Measurements from ENCODE around the gene CRHR1.

The CRHR1 gene

DNA sequence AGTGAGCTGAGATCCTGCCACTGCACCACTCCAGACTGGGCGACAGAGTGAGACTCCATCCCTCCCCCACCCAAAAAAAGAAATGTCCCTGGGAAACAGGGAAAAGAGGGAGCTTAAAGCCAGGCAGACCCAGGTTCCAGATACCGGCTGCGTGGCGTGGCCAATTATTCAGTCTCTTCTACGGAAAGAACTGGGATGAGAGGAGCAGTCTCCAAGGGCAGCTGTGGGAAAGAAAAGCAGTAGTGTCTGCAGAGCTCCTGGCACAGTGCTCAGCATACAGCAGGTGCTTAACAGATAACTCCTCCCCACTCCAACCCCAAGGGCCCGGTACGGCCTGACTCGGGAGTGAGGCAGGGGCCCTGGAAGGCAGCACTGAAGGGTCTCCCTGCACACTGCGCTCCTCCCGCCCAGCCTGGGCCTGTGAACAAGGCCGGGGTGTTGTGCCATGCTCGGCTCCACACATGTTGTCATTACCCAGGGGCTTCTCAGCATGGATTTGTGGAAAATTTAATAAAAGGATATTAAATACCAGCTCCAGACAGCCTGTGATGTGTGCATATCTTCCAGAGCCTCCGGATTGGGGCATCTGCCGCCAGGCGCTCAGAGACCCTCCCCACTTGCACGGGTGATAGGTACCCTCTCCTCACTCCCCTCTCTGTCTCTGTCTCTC lies 42.9 kb downstream of the CRHR1 start:
- TF ChIP-seq, protein P1, sequence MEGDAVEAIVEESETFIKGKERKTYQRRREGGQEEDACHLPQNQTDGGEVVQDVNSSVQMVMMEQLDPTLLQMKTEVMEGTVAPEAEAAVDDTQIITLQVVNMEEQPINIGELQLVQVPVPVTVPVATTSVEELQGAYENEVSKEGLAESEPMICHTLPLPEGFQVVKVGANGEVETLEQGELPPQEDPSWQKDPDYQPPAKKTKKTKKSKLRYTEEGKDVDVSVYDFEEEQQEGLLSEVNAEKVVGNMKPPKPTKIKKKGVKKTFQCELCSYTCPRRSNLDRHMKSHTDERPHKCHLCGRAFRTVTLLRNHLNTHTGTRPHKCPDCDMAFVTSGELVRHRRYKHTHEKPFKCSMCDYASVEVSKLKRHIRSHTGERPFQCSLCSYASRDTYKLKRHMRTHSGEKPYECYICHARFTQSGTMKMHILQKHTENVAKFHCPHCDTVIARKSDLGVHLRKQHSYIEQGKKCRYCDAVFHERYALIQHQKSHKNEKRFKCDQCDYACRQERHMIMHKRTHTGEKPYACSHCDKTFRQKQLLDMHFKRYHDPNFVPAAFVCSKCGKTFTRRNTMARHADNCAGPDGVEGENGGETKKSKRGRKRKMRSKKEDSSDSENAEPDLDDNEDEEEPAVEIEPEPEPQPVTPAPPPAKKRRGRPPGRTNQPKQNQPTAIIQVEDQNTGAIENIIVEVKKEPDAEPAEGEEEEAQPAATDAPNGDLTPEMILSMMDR (conservative IDR thresholded peaks at IDR 0.05; ENCODE audit: low read length), result no peak
- H3K4me3 ChIP-seq (ENCODE audit: low read length), result no peak overlapping the region
- DNase-seq (ENCODE audit: low read depth), result no peak

DNA sequence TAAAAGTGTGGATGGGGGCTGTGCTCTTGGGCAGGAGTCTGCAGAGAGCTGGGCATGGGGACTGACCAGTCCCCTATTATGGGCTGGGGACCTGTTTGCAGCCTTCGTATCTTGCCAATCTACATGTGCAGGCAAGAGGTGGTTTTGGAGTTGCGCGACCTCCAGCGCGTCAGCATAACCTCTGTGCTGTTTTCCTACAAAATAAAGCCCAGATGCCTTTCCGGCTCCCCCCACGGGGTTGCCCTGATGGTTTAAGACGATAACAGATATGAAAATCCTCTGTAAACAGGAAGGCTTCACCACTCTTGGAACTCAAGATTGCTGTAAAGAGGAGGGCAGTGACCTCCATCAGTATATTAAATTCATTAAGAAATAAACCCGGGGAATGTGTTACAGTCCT lies 44.1 kb downstream of the CRHR1 start:
- DNase-seq (ENCODE audit: low read depth), result no peak
- TF ChIP-seq, protein P1 (conservative IDR thresholded peaks at IDR 0.05; ENCODE audit: low read length), result no peak
- H3K4me3 ChIP-seq (ENCODE audit: low read length), result no peak overlapping the region

DNA sequence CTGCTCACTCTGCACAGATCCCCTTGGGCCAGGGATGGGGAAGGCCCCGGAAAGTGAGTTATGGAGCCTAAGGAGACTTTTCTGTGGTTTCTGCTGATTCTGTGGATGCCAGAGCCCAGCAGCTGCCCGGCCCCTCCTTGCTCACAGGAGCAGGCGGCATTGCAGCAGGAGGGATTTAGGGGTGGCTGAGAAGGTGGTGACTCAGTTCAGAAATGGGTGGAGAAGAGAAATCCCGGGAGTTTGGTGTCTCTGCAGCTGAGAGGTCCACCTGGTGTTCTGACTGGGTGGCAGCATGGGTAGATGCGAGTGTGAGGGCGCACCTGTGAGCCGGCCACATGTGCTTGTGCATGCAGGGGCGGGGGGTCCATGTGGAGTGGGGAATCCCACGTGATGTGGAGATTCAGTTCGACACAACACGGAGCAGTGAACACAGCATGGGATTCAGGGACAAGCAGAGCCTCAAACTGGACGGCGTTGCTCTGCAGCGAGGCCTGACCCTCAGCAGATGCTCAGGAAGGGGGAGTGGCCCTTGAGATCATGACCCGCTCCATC lies 44.5 kb downstream of the CRHR1 start:
- no peak overlapping the region for H3K4me3 ChIP-seq (ENCODE audit: low read length)
- DNase-seq (ENCODE audit: low read depth), result no peak
- TF ChIP-seq, protein P1 (conservative IDR thresholded peaks at IDR 0.05; ENCODE audit: low read length), result no peak

DNA sequence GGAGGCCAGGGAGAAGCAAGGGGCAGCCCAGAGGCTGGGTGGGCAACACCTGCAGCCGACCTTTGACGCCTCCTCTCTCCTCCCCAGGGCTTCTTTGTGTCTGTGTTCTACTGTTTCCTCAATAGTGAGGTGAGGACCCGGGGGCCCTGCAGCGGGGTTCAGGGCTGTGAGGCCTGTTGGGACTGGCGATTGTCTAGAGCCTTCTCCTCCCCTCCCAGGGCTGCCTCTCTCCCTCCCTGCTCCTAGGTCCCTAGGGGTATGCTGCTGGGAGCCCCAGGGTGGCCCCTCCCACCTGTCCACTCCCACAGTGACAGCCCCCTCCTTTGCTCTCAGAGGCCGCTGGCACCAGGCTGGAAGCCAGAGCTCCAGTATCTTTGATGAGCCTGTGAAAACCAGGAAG lies 49.8 kb downstream of the CRHR1 start:
- DNase-seq (ENCODE audit: low read depth), result no peak
- TF ChIP-seq, protein P1 (conservative IDR thresholded peaks at IDR 0.05; ENCODE audit: low read length), result no peak
- no peak overlapping the region for H3K4me3 ChIP-seq (ENCODE audit: low read length)

DNA sequence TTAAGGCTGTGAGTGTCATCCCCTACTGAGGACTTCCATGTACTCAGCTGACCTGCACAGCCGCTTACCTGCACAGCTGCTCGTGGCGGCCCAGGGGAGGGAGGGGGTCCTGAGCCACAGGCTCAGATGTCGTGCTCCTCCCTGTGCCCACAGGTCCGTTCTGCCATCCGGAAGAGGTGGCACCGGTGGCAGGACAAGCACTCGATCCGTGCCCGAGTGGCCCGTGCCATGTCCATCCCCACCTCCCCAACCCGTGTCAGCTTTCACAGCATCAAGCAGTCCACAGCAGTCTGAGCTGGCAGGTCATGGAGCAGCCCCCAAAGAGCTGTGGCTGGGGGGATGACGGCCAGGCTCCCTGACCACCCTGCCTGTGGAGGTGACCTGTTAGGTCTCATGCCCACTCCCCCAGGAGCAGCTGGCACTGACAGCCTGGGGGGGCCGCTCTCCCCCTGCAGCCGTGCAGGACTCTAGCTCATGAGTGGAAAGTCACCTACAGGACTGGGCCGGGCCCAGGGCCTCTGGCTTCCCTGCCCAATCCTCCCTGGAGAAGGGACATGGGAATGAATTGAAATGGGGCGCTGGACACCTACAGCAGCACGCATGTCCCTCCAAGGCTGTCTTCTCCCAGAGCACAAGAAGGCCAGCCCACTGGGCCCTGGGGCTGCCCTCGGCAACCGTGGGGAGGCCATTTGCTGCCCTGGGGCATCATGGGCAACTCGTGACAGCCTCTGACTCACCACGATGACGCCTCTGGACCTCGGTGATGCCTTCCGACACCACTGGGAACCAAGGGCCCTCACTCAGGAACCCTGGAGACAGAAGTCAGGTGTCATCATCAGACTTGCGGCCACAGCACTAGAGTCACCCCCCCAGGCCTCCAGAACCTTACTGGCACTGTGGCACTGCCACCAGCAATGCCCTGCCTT lies 50.6 kb downstream of the CRHR1 start:
- TF ChIP-seq, protein P1 (conservative IDR thresholded peaks at IDR 0.05; ENCODE audit: low read length), result no peak
- no peak overlapping the region for H3K4me3 ChIP-seq (ENCODE audit: low read length)
- no peak for DNase-seq (ENCODE audit: low read depth)

DNA sequence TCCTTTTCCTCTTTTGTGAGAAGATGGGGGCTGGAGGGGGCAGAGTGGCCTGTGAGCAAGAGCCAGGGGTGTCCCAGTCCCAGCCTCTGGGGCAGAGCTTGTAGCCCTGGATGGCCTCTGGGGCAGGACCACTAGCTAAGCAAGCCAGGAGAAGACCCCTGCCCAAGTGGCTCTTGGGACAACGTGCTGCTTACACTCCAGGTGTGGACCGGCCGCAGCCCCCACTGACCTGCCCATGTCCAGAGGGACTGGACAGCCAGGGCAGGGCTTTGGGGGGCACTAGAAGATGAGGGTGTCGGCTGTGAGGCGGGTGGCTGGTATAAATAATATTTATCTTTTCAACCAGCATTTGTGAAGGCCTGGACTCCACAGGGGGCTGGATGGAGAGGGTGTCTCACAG lies 51.4 kb downstream of the CRHR1 start:
- no peak overlapping the region for H3K4me3 ChIP-seq (ENCODE audit: low read length)
- no peak for DNase-seq (ENCODE audit: low read depth)
- TF ChIP-seq, protein P1 (conservative IDR thresholded peaks at IDR 0.05; ENCODE audit: low read length), result no peak

Data from AG10803 (cell line).